ENCODE measurements around the gene SEMA3B.
"Not testable (repeated sequence)": the region's sequence is repeated elsewhere in the genome, so short reads cannot be mapped to it uniquely, and the experiment has no call there.

The SEMA3B gene

GRCh38 chr3:50267280-50267913 is 1.6 kb upstream of the SEMA3B start:
- H3K27ac ChIP-seq: peak overlapping the region in 17 of 21 experiments; percentile 2 to 87 (median 65)

DNA sequence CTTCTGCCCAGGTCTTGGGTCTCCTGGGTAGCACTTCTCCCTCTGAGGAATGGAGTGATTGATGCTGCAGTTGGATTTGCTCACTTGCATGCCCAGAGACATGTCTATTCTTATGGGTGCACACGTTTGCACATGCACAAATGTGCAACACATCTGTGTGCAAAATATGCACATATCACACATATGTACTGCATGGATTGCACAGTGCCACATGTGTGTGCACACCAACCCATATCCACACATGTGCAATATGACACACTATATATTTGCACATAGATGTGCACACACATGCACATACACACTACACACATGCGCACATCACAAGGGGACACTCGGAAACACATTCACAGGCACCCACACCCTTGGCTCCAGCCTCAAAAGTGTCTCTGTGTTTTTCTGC is 671 bp upstream of the SEMA3B start:
- Histone ChIP-seq H3K27ac (peak overlapping the region in 8 of 21 experiments; percentile 57 to 87 (median 74)), H3K4me3 (no peak overlapping the region)

More at GRCh38 chr3:50267280-50267913, 1.6 kb upstream of the SEMA3B start:
- peak overlapping the region in 5 of 7 experiments; percentile 4 to 22 (median 8) for H3K4me3 ChIP-seq

DNA sequence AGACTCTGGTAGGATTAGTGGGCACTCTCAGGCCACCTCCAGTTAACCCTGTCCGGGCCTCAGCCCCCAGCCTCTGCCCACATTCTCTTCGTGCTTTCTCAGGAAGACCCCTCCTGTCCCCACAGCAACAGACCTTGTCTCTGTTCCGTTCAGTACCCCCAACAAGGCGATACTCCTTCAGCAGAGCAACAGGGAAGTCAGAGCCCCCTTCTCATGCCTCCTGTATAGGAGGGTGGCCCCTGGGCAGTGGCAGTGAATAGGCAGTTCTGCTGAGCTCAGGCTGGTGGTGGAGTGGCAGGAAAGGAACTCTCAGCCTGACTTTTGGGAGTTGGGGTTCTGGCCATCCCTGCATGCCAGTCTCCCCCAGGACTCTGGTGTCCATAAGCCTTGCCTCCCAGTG is 513 bp downstream of the SEMA3B start:
- peak overlapping the region in 2 of 7 experiments; percentile 15 to 20 for H3K4me3 ChIP-seq

DNA sequence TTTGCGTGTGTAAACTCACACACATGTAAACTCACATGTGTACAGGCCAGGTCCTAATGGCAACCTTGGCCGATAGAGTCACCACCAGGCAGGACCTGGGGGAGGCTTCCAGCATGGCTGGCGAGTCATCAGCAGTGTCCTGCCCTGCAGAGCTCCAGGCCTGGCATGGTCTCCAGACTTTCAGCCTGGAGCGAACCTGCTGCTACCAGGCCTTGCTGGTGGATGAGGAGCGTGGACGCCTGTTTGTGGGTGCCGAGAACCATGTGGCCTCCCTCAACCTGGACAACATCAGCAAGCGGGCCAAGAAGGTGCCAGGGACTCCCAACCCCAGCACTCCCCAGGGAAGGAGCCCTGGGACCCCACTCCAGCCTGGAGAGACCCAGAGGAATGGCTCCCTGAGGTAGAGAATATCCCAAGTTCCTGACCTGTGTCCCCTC is 1.0 kb downstream of the SEMA3B start:
- Histone ChIP-seq H3K27ac (peak overlapping the region in 6 of 21 experiments; percentile 26 to 68 (median 46)), H3K4me3 (peak overlapping the region in 2 of 7 experiments; percentile 5 to 15)

More for the DNA sequence above, 513 bp downstream of the SEMA3B start:
- H3K27ac ChIP-seq: peak overlapping the region in 11 of 21 experiments; percentile 26 to 80 (median 61)

- Histone ChIP-seq H3K27ac (peak overlapping the region in 4 of 21 experiments; percentile 26 to 68 (median 50)), H3K4me3 (peak overlapping the region in 1 of 7 experiments; percentile 15)
These were observed 1.7 kb downstream of the SEMA3B start for GRCh38 chr3:50270422-50271224.

DNA sequence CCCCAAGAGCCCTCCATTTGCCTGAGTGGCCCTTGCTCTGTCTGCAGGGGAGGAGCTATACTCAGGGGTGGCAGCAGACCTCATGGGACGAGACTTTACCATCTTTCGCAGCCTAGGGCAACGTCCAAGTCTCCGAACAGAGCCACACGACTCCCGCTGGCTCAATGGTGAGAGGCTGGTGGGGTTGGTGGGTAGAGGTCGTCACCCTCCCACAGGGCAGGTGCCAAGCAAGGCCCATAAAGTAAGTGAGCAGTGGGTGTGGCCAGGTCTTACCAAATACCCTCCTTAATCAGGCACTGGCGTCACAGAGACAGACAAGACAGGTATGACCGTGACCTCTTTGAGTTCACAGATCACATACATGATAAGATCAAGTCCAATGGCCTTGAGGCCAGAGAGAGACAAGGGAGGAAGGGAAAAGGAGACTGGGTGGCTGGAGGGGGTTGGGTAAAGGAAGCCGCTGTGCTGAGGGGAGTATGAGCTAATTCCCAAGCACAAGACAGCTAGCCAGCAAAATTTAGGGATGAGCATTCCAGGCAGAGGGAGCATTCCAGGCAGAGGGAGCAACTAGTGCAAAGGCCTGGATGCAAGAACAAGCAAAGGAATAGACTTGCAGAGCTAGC is 2.5 kb downstream of the SEMA3B start:
- Histone ChIP-seq H3K27ac (peak overlapping the region in 1 of 21 experiments; percentile 68), H3K4me3 (no peak overlapping the region)

- not testable (repeated sequence) for H3K27ac ChIP-seq
These were observed 3.6 kb downstream of the SEMA3B start for GRCh38 chr3:50272538-50272910.

GRCh38 chr3:50272911-50273688 is 4.2 kb downstream of the SEMA3B start:
- peak overlapping the region in 4 of 7 experiments; percentile 14 to 28 (median 18) for H3K4me3 ChIP-seq
- H3K27ac ChIP-seq: peak overlapping the region in 4 of 21 experiments; percentile 5 to 16 (median 12)

More at GRCh38 chr3:50272538-50272910, 3.6 kb downstream of the SEMA3B start:
- not testable (repeated sequence) for H3K4me3 ChIP-seq

DNA sequence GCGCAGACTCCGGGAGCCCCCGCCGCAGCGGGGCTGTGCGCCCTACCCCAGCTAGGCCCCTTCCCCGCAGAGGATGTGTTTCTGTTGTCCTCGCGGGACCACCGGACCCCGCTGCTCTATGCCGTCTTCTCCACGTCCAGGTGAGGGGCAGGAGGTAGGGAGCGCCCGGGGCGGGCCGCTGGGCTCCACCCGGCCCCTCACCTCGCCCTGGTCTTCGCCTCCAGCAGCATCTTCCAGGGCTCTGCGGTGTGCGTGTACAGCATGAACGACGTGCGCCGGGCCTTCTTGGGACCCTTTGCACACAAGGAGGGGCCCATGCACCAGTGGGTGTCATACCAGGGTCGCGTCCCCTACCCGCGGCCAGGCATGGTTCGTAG is 4.7 kb downstream of the SEMA3B start:
- Histone ChIP-seq H3K4me3 (peak overlapping the region in 1 of 7 experiments; percentile 14), H3K27ac (peak overlapping the region in 2 of 21 experiments; percentile 5 to 12)

GRCh38 chr3:50274371-50275104 is 5.6 kb downstream of the SEMA3B start:
- Histone ChIP-seq H3K27ac (no peak overlapping the region), H3K4me3 (no peak overlapping the region)

DNA sequence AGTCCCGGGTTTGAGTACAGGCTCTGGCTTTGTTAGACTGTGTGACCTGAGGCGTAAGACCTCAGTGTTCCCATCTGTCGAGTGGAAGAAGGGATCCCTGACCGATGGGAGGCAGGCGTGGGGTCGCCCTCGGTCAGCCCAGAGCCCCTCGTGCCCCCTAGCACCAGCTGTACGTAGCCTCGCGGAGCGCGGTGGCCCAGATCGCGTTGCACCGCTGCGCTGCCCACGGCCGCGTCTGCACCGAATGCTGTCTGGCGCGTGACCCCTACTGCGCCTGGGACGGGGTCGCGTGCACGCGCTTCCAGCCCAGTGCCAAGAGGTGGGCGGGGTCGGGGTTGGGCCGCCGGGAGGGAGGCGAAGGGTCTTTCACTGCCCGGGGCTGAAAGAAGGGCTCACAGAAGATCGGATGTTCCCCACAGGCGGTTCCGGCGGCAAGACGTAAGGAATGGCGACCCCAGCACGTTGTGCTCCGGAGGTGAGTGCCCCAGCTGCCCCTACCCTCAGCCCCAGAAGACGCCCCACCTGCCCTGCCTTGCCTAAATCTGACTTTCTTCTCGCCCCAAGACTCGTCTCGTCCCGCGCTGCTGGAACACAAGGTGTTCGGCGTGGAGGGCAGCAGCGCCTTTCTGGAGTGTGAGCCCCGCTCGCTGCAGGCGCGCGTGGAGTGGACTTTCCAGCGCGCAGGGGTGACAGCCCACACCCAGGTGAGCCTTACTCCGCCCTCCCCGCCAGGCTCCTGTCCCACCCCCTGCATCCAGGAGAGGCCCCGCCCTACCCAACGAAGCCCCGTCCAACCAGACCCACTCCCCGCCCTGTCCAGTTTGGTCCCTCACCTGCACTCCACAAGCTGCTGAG is 6.4 kb downstream of the SEMA3B start:
- Histone ChIP-seq H3K4me3 (no peak overlapping the region), H3K27ac (no peak overlapping the region)

DNA sequence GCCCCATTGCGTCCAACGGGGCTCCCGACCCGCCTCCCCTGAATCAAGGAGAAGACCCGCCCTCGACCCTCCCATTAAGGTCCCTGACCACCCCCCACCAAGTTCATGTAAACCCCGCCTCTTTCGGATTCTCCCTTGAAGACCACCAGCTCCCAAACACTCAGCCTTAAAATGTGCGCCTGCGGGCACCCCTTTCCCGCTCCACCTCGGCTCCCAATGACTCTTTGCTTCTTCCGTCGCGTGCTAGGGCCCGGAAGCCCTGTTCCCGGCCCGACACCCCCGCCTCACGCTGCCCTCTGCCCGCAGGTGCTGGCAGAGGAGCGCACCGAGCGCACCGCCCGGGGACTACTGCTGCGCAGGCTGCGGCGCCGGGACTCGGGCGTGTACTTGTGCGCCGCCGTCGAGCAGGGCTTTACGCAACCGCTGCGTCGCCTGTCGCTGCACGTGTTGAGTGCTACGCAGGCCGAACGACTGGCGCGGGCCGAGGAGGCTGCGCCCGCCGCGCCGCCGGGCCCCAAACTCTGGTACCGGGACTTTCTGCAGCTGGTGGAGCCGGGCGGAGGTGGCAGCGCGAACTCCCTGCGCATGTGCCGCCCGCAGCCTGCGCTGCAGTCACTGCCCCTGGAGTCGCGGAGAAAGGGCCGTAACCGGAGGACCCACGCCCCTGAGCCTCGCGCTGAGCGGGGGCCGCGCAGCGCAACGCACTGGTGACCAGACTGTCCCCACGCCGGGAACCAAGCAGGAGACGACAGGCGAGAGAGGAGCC is 7.2 kb downstream of the SEMA3B start:
- no peak overlapping the region for H3K27ac ChIP-seq

DNA sequence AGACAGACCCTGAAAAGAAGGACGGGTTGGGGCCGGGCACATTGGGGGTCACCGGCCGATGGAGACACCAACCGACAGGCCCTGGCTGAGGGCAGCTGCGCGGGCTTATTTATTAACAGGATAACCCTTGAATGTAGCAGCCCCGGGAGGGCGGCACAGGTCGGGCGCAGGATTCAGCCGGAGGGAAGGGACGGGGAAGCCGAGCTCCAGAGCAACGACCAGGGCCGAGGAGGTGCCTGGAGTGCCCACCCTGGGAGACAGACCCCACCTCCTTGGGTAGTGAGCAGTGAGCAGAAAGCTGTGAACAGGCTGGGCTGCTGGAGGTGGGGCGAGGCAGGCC is 7.8 kb downstream of the SEMA3B start:
- Histone ChIP-seq H3K4me3 (no peak overlapping the region), H3K27ac (no peak overlapping the region)

More for the DNA sequence above, 7.2 kb downstream of the SEMA3B start:
- no peak overlapping the region for H3K4me3 ChIP-seq

DNA sequence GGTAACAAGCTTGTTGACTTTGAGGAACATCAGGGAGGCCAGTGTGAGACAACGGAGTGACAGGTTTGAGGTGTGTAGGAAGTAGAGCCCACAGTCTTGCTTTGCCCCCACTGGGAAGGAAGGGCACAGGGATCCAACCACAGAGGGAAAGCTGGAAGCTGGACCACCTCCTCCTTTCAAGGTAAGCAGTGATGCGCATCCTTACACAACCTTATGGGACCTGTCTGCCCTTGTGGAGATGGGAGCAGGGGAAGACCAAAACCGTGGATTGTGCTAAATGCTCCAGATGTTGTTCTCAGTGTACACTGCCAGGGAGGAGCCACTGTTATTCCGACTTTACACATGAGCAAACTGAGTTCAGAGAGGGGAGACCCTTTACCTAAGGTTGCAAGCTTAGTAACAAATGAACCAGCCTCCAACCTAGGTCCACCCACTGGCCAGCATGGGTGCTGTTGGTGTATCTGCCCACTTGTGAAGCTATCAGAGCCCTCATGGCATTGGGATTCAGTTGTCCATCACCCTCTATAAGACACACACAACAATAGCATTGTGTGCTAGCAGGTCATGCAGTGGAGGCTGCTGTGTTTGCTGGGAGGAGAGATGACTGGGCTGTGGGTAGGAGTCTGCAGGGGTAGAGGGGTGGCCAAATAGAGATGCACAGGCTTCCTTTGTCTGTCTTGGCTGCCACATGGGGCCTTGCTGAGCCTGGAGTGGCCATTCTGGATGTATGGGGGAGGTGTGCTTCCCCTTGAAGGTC is 9.4 kb downstream of the SEMA3B start:
- Histone ChIP-seq H3K4me3 (no peak overlapping the region), H3K27ac (no peak overlapping the region)

- Histone ChIP-seq H3K27ac (no peak within 1 kb of the TSS), H3K4me3 (no peak within 1 kb of the TSS)
These were observed 9.9 kb downstream of the SEMA3B start, which contains the start of gene LSMEM2 for GRCh38 chr3:50278880-50279224. Gene LSMEM2, plus strand, starts transcription at chr3:50279087. Its CDS starts 27 bp downstream, at chr3:50279114.

- no peak overlapping the region for H3K27ac ChIP-seq
- no peak overlapping the region for H3K4me3 ChIP-seq
These were observed 10.5 kb downstream of the SEMA3B start for GRCh38 chr3:50279255-50280016.

Data from skin epidermis (tissue), 12 donors.